ENCODE measurements around the gene PAPOLG.

- no peak for TF ChIP-seq POLR2A (IDR thresholded peaks at IDR 0.05; ENCODE audit: low read length)
- TF ChIP-seq GATA1 (IDR thresholded peaks at IDR 0.05; ENCODE audit: low read depth, low read length), result no peak
Measured at GRCh38 chr2:60830991-60831390, 74.9 kb downstream of the PAPOLG start.

Measured in erythroblast (primary cell).